Activated naive CD8-positive, alpha-beta T cell (primary cell): ENCODE data around the gene MAX.
"Not testable (repeated sequence)": the region's sequence is repeated elsewhere in the genome, so short reads cannot be mapped to it uniquely, and the experiment has no call there.

Experiments used
- H3K27ac Mint-ChIP-seq: one replicate; pipeline ENCODE4 v1.8.0; 2021; ENCODE audit warnings: mixed read lengths
- H3K27me3 Mint-ChIP-seq: one replicate; pipeline ENCODE4 v1.8.0; 2021; ENCODE audit warnings: mixed read lengths
- H3K36me3 Mint-ChIP-seq: one replicate; pipeline ENCODE4 v1.8.0; 2021; ENCODE audit warnings: mixed read lengths
- H3K4me1 Mint-ChIP-seq: one replicate; pipeline ENCODE4 v1.8.0; 2021; ENCODE audit warnings: low read depth, mixed read lengths
- H3K4me3 Mint-ChIP-seq: one replicate; pipeline ENCODE4 v1.8.0; 2021; ENCODE audit warnings: mild to moderate bottlenecking, mixed read lengths
- H3K9me3 Mint-ChIP-seq: one replicate; pipeline ENCODE4 v1.8.0; 2021; ENCODE audit warnings: low read depth, mixed read lengths

The MAX gene

GRCh38 chr14:65042296-65042695, 60.0 kb downstream of the MAX start:
- H3K4me3 Mint-ChIP-seq, result no peak overlapping the region
- peaks cover 12% of the 10 kb centered on the region for H3K36me3 Mint-ChIP-seq
- H3K27me3 Mint-ChIP-seq, result no peaks in the 10 kb centered on the region
- H3K9me3 Mint-ChIP-seq, result no peaks in the 10 kb centered on the region
- H3K4me1 Mint-ChIP-seq, result peaks cover 7% of the 10 kb centered on the region
- H3K27ac Mint-ChIP-seq, result no peak overlapping the region

DNA sequence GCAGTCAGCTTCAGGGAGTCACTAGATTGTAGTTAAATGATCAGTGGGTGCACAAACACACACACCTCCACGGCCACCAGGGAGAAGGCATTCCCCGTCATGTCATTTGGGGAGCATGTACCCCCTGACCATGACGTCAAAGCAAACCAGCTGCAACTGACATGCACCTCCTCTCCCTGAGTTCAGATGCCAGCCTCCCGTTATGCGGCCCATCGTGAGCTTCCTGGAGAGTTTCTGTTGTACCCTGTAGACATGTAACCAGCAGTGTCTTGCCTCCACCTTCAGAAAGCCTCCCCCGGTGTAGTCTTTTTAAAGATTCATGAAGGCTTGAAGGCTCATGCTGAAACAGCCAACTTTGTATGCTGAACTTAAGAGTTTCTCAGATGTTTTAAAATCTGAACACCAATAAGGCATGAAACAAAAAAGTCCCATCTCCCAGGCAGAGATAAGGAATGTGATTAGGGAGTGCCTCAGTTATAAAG, 60.8 kb downstream of the MAX start:
- H3K4me1 Mint-ChIP-seq, result peaks cover 7% of the 10 kb centered on the region
- no peak overlapping the region for H3K27ac Mint-ChIP-seq
- H3K4me3 Mint-ChIP-seq, result no peak overlapping the region
- H3K27me3 Mint-ChIP-seq, result no peaks in the 10 kb centered on the region
- peaks cover 9% of the 10 kb centered on the region for H3K36me3 Mint-ChIP-seq
- no peaks in the 10 kb centered on the region for H3K9me3 Mint-ChIP-seq

DNA sequence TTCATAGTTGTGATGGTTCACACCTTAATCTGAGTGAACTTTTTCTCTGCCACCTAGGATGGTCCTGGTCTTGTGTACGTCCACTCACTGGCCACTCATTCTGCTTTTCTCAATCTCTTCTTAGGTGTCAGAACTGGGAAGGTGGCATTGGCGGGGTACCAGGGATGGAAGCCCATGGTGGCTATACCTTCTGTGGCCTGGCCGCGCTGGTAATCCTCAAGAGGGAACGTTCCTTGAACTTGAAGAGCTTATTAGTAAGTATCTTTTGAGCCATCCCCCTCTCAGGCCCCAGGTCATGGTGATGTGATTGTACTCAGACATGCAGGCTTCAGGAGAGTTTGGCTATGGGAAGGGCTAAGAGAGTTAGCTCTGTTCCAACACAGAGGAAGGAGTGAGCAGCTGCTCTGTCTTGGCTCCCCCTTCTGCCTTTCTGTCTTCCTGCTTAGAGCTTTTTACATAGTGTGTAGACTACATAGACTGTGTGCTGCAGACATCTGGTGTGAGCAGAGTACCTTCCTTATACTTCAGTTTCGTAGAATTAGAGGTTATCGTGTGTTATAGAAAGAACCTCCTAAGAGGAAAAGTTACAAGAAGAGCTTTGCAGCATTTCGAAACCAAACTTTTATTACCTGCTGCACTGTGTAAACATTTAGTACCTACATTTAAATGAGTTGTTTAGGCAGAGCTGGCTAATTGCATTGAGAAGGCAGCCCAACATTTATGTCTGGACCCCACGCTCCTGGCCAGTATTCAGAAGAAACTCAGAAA, 61.5 kb downstream of the MAX start:
- Mint-ChIP-seq H3K4me3 (no peak overlapping the region), H3K4me1 (peaks cover 7% of the 10 kb centered on the region), H3K36me3 (peaks cover 7% of the 10 kb centered on the region), H3K9me3 (no peaks in the 10 kb centered on the region), H3K27me3 (no peaks in the 10 kb centered on the region), H3K27ac (no peak overlapping the region)

- H3K4me1 Mint-ChIP-seq, result peaks cover 2% of the 10 kb centered on the region
- H3K36me3 Mint-ChIP-seq, result peaks cover 15% of the 10 kb centered on the region
- no peaks in the 10 kb centered on the region for H3K9me3 Mint-ChIP-seq
- no peak overlapping the region for H3K4me3 Mint-ChIP-seq
- no peak overlapping the region for H3K27ac Mint-ChIP-seq
- no peaks in the 10 kb centered on the region for H3K27me3 Mint-ChIP-seq
Measured at GRCh38 chr14:65038966-65039365, 63.4 kb downstream of the MAX start.

DNA sequence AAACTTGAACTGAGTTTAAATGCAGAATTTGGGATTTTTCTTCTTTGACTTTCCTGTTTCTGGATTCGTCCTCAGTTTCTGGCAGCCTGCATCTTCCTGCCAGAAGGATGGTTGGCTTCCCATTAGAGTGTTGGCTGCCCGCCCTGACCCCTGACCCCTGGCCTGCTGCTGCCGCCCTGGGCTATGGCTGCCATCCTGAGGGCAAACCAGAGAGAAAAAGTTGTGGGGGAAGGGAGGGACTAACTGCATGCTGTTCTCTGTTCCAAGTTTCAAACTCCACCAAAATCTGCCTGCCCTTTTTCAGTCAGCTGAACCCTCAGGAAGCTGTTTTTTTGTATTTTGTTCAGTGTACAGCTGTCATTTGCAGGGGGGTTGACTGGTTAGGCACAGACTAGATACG, 67.3 kb downstream of the MAX start:
- Mint-ChIP-seq H3K4me3 (no peak overlapping the region), H3K27me3 (no peaks in the 10 kb centered on the region), H3K4me1 (no peaks in the 10 kb centered on the region), H3K36me3 (peaks cover 8% of the 10 kb centered on the region), H3K9me3 (no peaks in the 10 kb centered on the region), H3K27ac (no peak overlapping the region)

DNA sequence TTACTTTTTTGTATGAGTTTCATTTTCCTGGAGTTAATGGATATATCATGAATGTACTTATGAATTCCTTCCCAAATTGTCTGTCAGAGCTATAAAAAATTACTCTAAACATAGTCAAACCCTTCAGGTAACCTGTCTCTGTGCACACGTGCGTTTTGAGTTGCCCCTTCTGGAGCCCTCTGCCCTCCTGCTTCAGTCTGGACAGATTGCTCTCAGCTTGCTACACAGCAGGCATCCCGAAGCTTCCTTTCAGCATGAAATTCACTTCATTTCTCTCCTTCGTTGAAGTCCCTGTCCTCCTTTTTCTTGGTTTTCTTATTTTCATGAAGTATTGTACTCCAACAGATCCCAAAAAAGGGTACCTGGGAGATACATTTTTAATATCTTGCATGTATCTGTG, 68.3 kb downstream of the MAX start:
- H3K9me3 Mint-ChIP-seq, result no peaks in the 10 kb centered on the region
- H3K36me3 Mint-ChIP-seq, result peaks cover 12% of the 10 kb centered on the region
- no peaks in the 10 kb centered on the region for H3K27me3 Mint-ChIP-seq
- H3K4me3 Mint-ChIP-seq, result no peak overlapping the region
- no peaks in the 10 kb centered on the region for H3K4me1 Mint-ChIP-seq
- H3K27ac Mint-ChIP-seq, result no peak overlapping the region

GRCh38 chr14:65033181-65033580, 69.1 kb downstream of the MAX start:
- H3K36me3 Mint-ChIP-seq, result peaks cover 12% of the 10 kb centered on the region
- no peaks in the 10 kb centered on the region for H3K27me3 Mint-ChIP-seq
- no peaks in the 10 kb centered on the region for H3K9me3 Mint-ChIP-seq
- no peak overlapping the region for H3K27ac Mint-ChIP-seq
- H3K4me1 Mint-ChIP-seq, result no peaks in the 10 kb centered on the region
- H3K4me3 Mint-ChIP-seq, result no peak overlapping the region

DNA sequence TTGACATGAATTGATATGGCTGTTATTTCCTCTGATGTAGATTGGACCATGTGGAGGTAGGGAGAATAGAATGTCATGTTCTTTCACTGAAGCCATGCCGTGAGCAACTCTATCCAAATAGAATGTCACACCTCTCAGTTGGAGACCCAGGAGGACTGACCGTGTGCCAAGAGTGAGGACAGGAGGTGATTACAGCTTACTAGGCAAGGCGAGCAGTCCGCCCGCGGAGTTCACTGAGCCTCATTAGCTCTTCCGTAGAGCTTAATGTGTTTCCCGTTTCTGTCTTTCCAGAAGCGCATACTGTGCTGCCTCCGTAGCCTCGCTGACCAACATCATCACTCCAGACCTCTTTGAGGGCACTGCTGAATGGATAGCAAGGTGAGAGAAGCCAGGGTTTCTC, 70.0 kb downstream of the MAX start:
- peaks cover 12% of the 10 kb centered on the region for H3K36me3 Mint-ChIP-seq
- H3K27me3 Mint-ChIP-seq, result no peaks in the 10 kb centered on the region
- H3K27ac Mint-ChIP-seq, result no peak overlapping the region
- no peak overlapping the region for H3K4me3 Mint-ChIP-seq
- no peaks in the 10 kb centered on the region for H3K4me1 Mint-ChIP-seq
- no peaks in the 10 kb centered on the region for H3K9me3 Mint-ChIP-seq

DNA sequence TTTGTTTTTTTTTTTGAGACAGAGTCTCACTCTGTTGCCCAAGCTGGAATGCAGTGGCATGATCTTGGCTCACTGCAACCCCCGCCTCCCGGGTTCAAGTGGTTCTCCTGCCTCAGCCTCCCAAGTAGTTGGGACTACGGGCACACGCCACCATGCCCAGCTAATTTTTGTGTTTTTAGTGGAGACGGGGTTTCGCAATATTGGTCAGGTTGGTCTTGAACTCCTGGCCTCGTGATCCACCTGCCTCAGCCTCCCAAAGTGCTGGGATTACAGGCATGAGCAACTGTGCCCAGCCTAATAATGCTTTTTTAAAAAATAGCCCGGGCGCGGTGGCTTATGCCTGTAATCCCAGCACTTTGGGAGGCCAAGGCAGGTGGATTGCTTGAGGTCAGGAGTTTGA, 71.0 kb downstream of the MAX start:
- not testable (repeated sequence) for H3K27ac Mint-ChIP-seq, H3K9me3 Mint-ChIP-seq, H3K4me1 Mint-ChIP-seq, H3K4me3 Mint-ChIP-seq, H3K27me3 Mint-ChIP-seq
- peaks cover 14% of the 10 kb centered on the region for H3K36me3 Mint-ChIP-seq

GRCh38 chr14:65028937-65029336, 73.4 kb downstream of the MAX start:
- no peaks in the 10 kb centered on the region for H3K27me3 Mint-ChIP-seq
- peaks cover 6% of the 10 kb centered on the region for H3K36me3 Mint-ChIP-seq
- H3K4me3 Mint-ChIP-seq, result no peak overlapping the region
- H3K4me1 Mint-ChIP-seq, result no peaks in the 10 kb centered on the region
- H3K9me3 Mint-ChIP-seq, result no peaks in the 10 kb centered on the region
- H3K27ac Mint-ChIP-seq, result no peak overlapping the region

- no peak overlapping the region for H3K27ac Mint-ChIP-seq
- H3K27me3 Mint-ChIP-seq, result no peaks in the 10 kb centered on the region
- H3K4me1 Mint-ChIP-seq, result no peaks in the 10 kb centered on the region
- no peak overlapping the region for H3K4me3 Mint-ChIP-seq
- peaks cover 6% of the 10 kb centered on the region for H3K36me3 Mint-ChIP-seq
- no peaks in the 10 kb centered on the region for H3K9me3 Mint-ChIP-seq
Measured at GRCh38 chr14:65027127-65027799, 75.1 kb downstream of the MAX start.

DNA sequence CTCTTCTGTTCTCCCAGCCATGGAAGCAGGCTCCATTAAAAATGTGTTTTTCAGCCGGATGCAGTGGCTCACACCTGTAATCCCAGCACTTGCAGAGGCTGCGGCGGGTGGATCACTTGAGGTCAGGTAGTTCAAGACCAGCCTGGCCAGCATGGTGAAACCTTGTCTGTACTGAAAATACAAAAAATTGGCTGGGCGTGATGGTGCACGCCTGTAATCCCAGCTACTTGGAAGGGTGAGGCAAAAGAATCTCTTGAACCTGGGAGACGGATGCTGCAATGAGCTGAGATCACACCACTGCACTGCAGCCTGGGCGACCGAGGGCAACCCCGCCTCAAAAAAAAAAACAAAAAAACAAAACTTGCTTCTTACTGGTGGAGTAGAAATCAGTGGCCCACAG, 75.8 kb downstream of the MAX start:
- H3K9me3 Mint-ChIP-seq, result no peaks in the 10 kb centered on the region
- no peak overlapping the region for H3K4me3 Mint-ChIP-seq
- H3K36me3 Mint-ChIP-seq, result peaks cover 6% of the 10 kb centered on the region
- no peaks in the 10 kb centered on the region for H3K27me3 Mint-ChIP-seq
- no peaks in the 10 kb centered on the region for H3K4me1 Mint-ChIP-seq
- H3K27ac Mint-ChIP-seq, result no peak overlapping the region

GRCh38 chr14:65025818-65026217, 76.5 kb downstream of the MAX start:
- Mint-ChIP-seq H3K9me3 (no peaks in the 10 kb centered on the region), H3K4me3 (no peak overlapping the region), H3K27ac (no peak overlapping the region), H3K4me1 (no peaks in the 10 kb centered on the region), H3K27me3 (no peaks in the 10 kb centered on the region), H3K36me3 (peaks cover 6% of the 10 kb centered on the region)
